Fibroblast of mammary gland (primary cell): ENCODE results near the gene NSMF.

Experiments used
- DNase-seq: peaks from one replicate; pipeline ENCODE4 v3.0.0-alpha.2; 2010; ENCODE audit warnings: low read depth
- H3K4me3 ChIP-seq: 2 replicates; pipeline ENCODE4 v1.5.1; 2011; ENCODE audit warnings: low read depth, mild to moderate bottlenecking, low read length, moderate library complexity; ENCODE audit not compliant: control insufficient read depth
- TF ChIP-seq, protein P1 (sequence below): conservative IDR thresholded peaks from 2 replicates; pipeline ENCODE4 v1.5.1; 2011; ENCODE audit warnings: low read depth, low read length, inconsistent platforms; ENCODE audit not compliant: control insufficient read depth, insufficient read depth

The NSMF gene

GRCh38 chr9:137417161-137418021, 41.7 kb downstream of the NSMF start:
- no peak for DNase-seq
- TF ChIP-seq, protein P1, sequence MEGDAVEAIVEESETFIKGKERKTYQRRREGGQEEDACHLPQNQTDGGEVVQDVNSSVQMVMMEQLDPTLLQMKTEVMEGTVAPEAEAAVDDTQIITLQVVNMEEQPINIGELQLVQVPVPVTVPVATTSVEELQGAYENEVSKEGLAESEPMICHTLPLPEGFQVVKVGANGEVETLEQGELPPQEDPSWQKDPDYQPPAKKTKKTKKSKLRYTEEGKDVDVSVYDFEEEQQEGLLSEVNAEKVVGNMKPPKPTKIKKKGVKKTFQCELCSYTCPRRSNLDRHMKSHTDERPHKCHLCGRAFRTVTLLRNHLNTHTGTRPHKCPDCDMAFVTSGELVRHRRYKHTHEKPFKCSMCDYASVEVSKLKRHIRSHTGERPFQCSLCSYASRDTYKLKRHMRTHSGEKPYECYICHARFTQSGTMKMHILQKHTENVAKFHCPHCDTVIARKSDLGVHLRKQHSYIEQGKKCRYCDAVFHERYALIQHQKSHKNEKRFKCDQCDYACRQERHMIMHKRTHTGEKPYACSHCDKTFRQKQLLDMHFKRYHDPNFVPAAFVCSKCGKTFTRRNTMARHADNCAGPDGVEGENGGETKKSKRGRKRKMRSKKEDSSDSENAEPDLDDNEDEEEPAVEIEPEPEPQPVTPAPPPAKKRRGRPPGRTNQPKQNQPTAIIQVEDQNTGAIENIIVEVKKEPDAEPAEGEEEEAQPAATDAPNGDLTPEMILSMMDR, result no peak
- H3K4me3 ChIP-seq, result no peak overlapping the region

DNA sequence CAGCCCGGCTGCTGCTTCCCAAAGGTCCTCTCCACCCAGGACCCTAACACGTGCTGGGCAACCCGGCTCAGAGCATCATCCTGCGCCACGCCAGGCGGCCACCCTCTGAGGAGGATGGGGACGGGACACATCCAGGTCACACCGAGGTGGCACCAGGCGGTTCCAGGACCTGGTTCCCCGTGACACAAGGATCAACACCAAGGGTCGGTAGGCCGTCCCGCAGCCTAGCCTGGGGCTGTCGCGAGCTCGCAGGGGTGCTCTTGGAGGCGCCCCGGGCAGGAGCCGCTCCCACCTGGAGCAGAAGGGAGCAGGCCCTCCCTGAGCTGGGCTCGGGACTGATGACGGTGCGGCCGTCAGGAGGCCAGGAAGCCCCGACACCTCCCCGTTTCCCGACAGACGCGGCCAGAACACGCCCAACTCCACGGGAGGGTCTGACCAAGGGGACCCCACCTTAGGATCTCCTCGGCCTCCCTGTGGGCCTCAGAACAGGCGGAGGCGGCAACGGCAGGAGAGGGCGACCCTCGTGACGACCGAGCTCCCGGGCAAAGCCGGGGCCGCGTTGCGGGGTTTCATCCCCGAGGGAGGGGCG, 42.5 kb downstream of the NSMF start:
- H3K4me3 ChIP-seq, result no peak overlapping the region

DNA sequence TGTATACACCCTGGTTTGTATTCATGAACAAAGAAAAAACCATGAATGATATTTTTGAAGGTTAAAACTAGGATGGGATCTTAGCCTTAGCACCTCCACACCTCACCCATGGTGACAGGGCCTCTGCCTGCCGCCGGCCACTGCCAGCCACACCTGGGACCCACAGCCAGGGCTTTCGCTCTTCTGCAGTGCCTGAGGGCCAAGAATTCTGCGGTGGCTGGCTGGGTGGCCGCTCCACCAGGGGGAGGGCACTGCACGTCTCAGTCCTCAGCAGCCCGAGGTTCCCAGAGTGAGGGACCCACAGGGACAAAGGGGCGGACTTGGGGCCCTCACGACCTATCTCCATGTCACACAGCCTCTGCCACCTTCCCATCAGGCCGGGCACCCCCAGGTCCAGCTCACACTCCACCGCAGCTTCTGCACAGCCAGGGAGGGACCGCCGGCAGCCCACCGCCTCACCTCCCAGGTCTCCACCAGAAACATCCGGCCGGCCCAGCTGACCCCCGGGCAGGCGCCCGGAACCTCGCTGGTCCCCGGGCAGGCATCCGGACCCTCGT, 43.0 kb downstream of the NSMF start:
- H3K4me3 ChIP-seq, result no peak overlapping the region
- no peak for DNase-seq
- TF ChIP-seq, protein P1, result no peak

More for the DNA sequence above, 42.5 kb downstream of the NSMF start:
- no peak for DNase-seq
- TF ChIP-seq, protein P1, result no peak

DNA sequence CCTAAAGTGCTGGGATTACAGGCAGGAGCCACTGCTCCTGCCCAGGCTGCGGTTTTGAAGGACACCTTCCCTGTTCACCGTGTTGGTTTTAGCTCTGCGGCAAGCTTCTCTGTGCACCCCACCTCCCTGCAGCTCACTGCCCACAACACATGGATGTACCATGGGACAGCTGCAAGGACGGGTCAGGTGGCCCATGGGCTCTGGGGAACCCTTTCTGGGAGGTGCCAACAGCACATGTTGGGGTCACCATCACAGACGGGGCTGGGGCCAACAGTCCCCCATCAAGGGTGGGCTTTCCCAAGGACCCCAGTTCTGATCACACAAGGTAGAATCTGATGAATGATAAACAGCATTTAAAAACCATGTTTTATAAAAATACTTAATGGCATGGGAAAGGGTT, 43.7 kb downstream of the NSMF start:
- no peak for DNase-seq
- H3K4me3 ChIP-seq, result no peak overlapping the region
- TF ChIP-seq, protein P1, result no peak

DNA sequence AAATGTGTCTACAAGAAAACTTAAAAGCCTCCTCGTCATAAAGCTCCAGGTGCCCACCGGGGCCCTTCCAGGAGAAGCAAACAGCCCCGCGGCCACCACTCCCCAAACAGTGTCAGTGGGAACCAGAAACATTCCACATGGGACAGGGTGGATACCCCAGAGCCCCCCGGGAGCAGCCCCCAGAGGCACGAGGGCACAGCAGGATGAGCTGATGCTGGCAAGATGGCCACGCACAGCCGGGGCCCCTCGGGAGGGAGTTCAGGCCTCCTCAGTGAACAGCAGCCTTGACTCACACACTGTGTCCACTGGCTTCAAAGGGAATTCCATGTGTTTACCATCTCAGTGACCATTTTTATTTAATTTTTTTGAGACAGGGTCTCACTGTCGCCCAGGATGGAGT, 46.7 kb downstream of the NSMF start:
- no peak overlapping the region for H3K4me3 ChIP-seq
- peak; percentile 49 for DNase-seq
- TF ChIP-seq, protein P1, result no peak

GRCh38 chr9:137411645-137412380, 47.3 kb downstream of the NSMF start:
- peak; percentile 86 for DNase-seq
- TF ChIP-seq, protein P1, result no peak
- no peak overlapping the region for H3K4me3 ChIP-seq
